ENCODE data around the gene NUDT14. TPM values are rescaled to one million over a fixed set of nuclear protein-coding genes. Genes with fewer than 3 reads are reported as not detected.

NUDT14 gene
- total RNA-seq, 1 experiment from 2014 or later, result 75.3 TPM

GRCh38 chr14:105201925-105202513, 20.9 kb upstream of the NUDT14 start:
- no peak overlapping the region for H3K27ac ChIP-seq (ENCODE audit: low read length)
- ATAC-seq, result no peak
- no peak for DNase-seq (ENCODE audit: low read depth, low spot score)
- ChIA-PET POLR2A (no interaction called here), CTCF (interaction anchor here (0.6 kb wide), 1 partner anchor 210 kb away, joined by 8 read pairs; no protein-coding TSS in a partner anchor)
- no peak overlapping the region for H3K4me3 ChIP-seq (ENCODE audit: low read depth in 2 of 2, low read length in 2 of 2)
- in situ Hi-C loops (cut with HindIII; ENCODE audit: low pct_unique_long_range_greater_than_20kb, low sequenced_read_pairs) (no loop called here), intact Hi-C loops (cut with micrococcal nuclease; ENCODE audit: unreplicated experiment) (loop anchor here (5.0 kb wide), 1 partner anchor 80 kb away; no protein-coding TSS in a partner anchor)
- TF ChIP-seq SIN3A (IDR thresholded peaks at IDR 0.05; ENCODE audit: borderline replicate concordance, insufficient read depth, low read depth, low read length), result no peak
- TF ChIP-seq REST (IDR thresholded peaks at IDR 0.05; ENCODE audit: insufficient read depth in 1 of 2, low read depth in 2 of 2, low read length in 1 of 2), result no peak
- TF ChIP-seq CTCF (IDR thresholded peaks at IDR 0.05), result no peak
- no peak for TF ChIP-seq POLR2AphosphoS5 (IDR thresholded peaks at IDR 0.05; ENCODE audit: low read depth, low read length)
- TF ChIP-seq TCF7L2 (IDR thresholded peaks at IDR 0.05; ENCODE audit: low read depth, low read length), result no peak
- H3K9me3 ChIP-seq (ENCODE audit: control insufficient read depth, insufficient read depth, low read depth, low read length), result no peaks in the 10 kb centered on the region
- no peaks in the 10 kb centered on the region for H3K36me3 ChIP-seq (ENCODE audit: control insufficient read depth, insufficient read depth, low read length)
- peaks cover 4% of the 10 kb centered on the region; the same call in 1 of the 2 replicates for H3K4me1 ChIP-seq (ENCODE audit: control insufficient read depth, insufficient read depth, low read length)
- BruUV-seq (replicated peaks), result no TSS peak
- no peaks in the 10 kb centered on the region for H3K27me3 ChIP-seq (ENCODE audit: control insufficient read depth, insufficient read depth, low read length)

GRCh38 chr14:105201156-105201924, 20.2 kb upstream of the NUDT14 start:
- Histone ChIP-seq H3K27ac (ENCODE audit: low read length) (no peak overlapping the region), H3K36me3 (ENCODE audit: control insufficient read depth, insufficient read depth, low read length) (no peaks in the 10 kb centered on the region), H3K27me3 (ENCODE audit: control insufficient read depth, insufficient read depth, low read length) (no peaks in the 10 kb centered on the region), H3K9me3 (ENCODE audit: control insufficient read depth, insufficient read depth, low read depth, low read length) (no peaks in the 10 kb centered on the region), H3K4me3 (ENCODE audit: low read depth in 2 of 2, low read length in 2 of 2) (no peak overlapping the region), H3K4me1 (ENCODE audit: control insufficient read depth, insufficient read depth, low read length) (peaks cover 4% of the 10 kb centered on the region; the same call in 1 of the 2 replicates)
- no TSS peak for BruUV-seq (replicated peaks)
- intact Hi-C loops (cut with micrococcal nuclease; ENCODE audit: unreplicated experiment) (loop anchor here (5.0 kb wide), 1 partner anchor 81 kb away; no protein-coding TSS in a partner anchor), in situ Hi-C loops (cut with HindIII; ENCODE audit: low pct_unique_long_range_greater_than_20kb, low sequenced_read_pairs) (no loop called here)
- POLR2A ChIA-PET, result no interaction called here
- TF ChIP-seq CTCF (IDR thresholded peaks at IDR 0.05), result peak; percentile 52
- TF ChIP-seq REST (IDR thresholded peaks at IDR 0.05; ENCODE audit: insufficient read depth in 1 of 2, low read depth in 2 of 2, low read length in 1 of 2), result no peak
- CTCF ChIA-PET, result interaction anchor here (0.6 kb wide), 1 partner anchor 211 kb away, joined by 8 read pairs; no protein-coding TSS in a partner anchor
- ATAC-seq (no peak), DNase-seq (ENCODE audit: low read depth, low spot score) (no peak)
